ENCODE measurements around the gene COX7C.

DNA sequence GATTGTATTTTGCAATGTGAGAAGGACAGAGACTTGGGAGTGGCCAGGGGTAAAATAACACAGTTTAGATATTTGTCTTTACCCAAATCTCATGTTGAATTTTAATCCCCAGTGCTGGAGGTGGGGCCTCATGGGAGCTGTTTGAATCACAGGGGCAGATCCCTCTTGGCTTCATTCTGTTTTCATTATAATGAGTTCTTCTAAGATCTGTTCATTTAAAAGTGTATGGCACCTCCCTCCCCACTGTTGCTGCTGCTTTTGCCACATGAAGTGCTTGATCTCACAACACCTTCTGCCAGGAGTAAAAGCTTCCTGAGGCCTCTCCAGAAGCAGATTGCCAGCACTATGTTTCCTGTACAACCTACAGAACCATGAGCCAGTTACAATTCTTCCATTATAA lies 28.1 kb downstream of the COX7C start:
- TF ChIP-seq, protein P1, sequence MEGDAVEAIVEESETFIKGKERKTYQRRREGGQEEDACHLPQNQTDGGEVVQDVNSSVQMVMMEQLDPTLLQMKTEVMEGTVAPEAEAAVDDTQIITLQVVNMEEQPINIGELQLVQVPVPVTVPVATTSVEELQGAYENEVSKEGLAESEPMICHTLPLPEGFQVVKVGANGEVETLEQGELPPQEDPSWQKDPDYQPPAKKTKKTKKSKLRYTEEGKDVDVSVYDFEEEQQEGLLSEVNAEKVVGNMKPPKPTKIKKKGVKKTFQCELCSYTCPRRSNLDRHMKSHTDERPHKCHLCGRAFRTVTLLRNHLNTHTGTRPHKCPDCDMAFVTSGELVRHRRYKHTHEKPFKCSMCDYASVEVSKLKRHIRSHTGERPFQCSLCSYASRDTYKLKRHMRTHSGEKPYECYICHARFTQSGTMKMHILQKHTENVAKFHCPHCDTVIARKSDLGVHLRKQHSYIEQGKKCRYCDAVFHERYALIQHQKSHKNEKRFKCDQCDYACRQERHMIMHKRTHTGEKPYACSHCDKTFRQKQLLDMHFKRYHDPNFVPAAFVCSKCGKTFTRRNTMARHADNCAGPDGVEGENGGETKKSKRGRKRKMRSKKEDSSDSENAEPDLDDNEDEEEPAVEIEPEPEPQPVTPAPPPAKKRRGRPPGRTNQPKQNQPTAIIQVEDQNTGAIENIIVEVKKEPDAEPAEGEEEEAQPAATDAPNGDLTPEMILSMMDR (conservative IDR thresholded peaks at IDR 0.05; ENCODE audit: low read length): no peak
- TF ChIP-seq EZH2phosphoT487 (IDR thresholded peaks at IDR 0.05; ENCODE audit: borderline replicate concordance): no peak
